GM12873 (cell line): ENCODE results near the gene RIPPLY3.

Experiments
- CTCF ChIP-seq: IDR thresholded peaks from 2 replicates; pipeline ENCODE4 v1.5.1; 2012; ENCODE audit warnings: low read depth, mild to moderate bottlenecking, moderate library complexity, low read length, control low read depth; ENCODE audit not compliant: insufficient read depth; ENCODE audit errors: missing control alignments

Gene RIPPLY3

GRCh38 chr21:36974851-36975192, 31.7 kb upstream of the RIPPLY3 start:
- TF ChIP-seq CTCF, result no peak

- TF ChIP-seq CTCF, result no peak
Observed at GRCh38 chr21:36976228-36976861, 30.2 kb upstream of the RIPPLY3 start.

- TF ChIP-seq CTCF, result peak; percentile 64
Observed at GRCh38 chr21:36976882-36977651, 29.4 kb upstream of the RIPPLY3 start.

GRCh38 chr21:36980280-36981048, 26.0 kb upstream of the RIPPLY3 start:
- TF ChIP-seq CTCF, result no peak

- no peak for TF ChIP-seq CTCF
Observed at GRCh38 chr21:36981049-36981391, 25.5 kb upstream of the RIPPLY3 start.

- no peak for TF ChIP-seq CTCF
Observed at GRCh38 chr21:36981977-36982700, 24.4 kb upstream of the RIPPLY3 start.
